ENCODE data around the gene SEC14L2.
A peak's percentile ranks its signal among the peaks of the same experiment; 100 is the strongest.

The SEC14L2 gene

GRCh38 chr22:30348809-30349208 lies 48.0 kb upstream of the SEC14L2 start:
- Histone ChIP-seq H3K27ac (ENCODE audit: low read depth, low read length, poor library complexity, severe bottlenecking) (no peak overlapping the region), H4K20me1 (ENCODE audit: insufficient read depth, low read length) (no peaks in the 10 kb centered on the region), H3K27me3 (ENCODE audit: insufficient read depth, low read length) (no peaks in the 10 kb centered on the region), H3K79me2 (ENCODE audit: insufficient read depth, low read length) (no peaks in the 10 kb centered on the region), H3K9me3 (ENCODE audit: low read length) (no peaks in the 10 kb centered on the region), H3K36me3 (ENCODE audit: insufficient read depth, low read length) (peaks cover 93% of the 10 kb centered on the region), H3K9ac (ENCODE audit: low read length) (no peak overlapping the region), H3K4me2 (ENCODE audit: low read length) (no peak overlapping the region), H3K4me1 (ENCODE audit: insufficient read depth, low read length, severe bottlenecking) (no peaks in the 10 kb centered on the region), H2AFZ (ENCODE audit: low read length) (no peak overlapping the region), H3F3A (ENCODE audit: insufficient read depth, low read length) (no peaks in the 10 kb centered on the region), H3K9me2 (ENCODE audit: low read depth, low read length) (no peaks in the 10 kb centered on the region), H3K4me3 (ENCODE audit: low read depth, low read length, poor library complexity, severe bottlenecking) (no peak overlapping the region)
- TF ChIP-seq EZH2 (IDR thresholded peaks at IDR 0.05; ENCODE audit: borderline replicate concordance, low read length): no peak
- TF ChIP-seq CTCF (IDR thresholded peaks at IDR 0.05; ENCODE audit: low read length): no peak

DNA sequence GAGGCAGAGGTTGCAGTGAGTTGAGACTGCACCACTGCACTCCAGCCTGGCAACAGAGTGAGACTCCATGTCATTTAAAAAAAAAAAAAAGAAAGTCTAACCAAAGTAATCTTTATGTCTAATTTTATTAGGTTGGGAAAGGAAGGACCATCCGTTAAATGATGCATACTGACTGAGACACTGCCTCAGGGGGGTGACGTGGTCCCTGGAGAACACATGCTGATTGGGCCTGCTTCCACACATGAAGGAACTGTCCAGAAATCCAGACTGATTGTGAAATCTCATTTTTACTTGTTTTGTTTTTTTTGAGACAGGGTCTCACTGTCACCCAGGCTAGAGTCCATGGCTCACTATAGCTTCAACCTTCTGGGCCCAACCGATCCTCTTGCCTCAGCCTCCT lies 45.6 kb upstream of the SEC14L2 start:
- H3K9me2 ChIP-seq (ENCODE audit: low read depth, low read length): no peaks in the 10 kb centered on the region
- peaks cover 21% of the 10 kb centered on the region for H3K4me1 ChIP-seq (ENCODE audit: insufficient read depth, low read length, severe bottlenecking)
- H3K9me3 ChIP-seq (ENCODE audit: low read length): no peaks in the 10 kb centered on the region
- H3K9ac ChIP-seq (ENCODE audit: low read length): no peak overlapping the region
- H3K4me2 ChIP-seq (ENCODE audit: low read length): no peak overlapping the region
- no peaks in the 10 kb centered on the region for H4K20me1 ChIP-seq (ENCODE audit: insufficient read depth, low read length)
- peaks cover 18% of the 10 kb centered on the region for H3K79me2 ChIP-seq (ENCODE audit: insufficient read depth, low read length)
- TF ChIP-seq EZH2 (IDR thresholded peaks at IDR 0.05; ENCODE audit: borderline replicate concordance, low read length) (no peak), CTCF (IDR thresholded peaks at IDR 0.05; ENCODE audit: low read length) (no peak)
- no peak overlapping the region for H3K27ac ChIP-seq (ENCODE audit: low read depth, low read length, poor library complexity, severe bottlenecking)
- no peaks in the 10 kb centered on the region for H3K27me3 ChIP-seq (ENCODE audit: insufficient read depth, low read length)
- H3K36me3 ChIP-seq (ENCODE audit: insufficient read depth, low read length): peaks cover 75% of the 10 kb centered on the region
- no peak overlapping the region for H2AFZ ChIP-seq (ENCODE audit: low read length)
- no peak overlapping the region for H3K4me3 ChIP-seq (ENCODE audit: low read depth, low read length, poor library complexity, severe bottlenecking)
- H3F3A ChIP-seq (ENCODE audit: insufficient read depth, low read length): no peaks in the 10 kb centered on the region

DNA sequence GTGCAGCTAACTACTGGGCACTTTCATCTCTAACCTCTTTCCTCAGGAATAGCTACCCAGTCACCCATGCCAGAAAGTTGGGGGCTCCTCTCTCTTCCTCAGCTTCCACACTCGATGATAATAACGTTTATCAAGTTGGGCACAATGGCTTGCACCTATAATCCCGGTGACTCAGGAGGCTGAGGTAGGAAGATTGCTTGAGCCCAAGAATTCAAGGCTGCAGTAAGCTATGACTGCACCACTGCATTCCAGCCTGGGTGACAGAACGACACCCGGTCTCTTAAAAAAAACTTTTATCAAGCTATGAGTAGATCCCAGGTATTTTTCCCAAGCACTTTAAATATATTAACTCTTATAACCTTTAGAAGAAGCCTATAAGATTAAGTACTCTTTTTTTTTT lies 42.2 kb upstream of the SEC14L2 start:
- H3K9ac ChIP-seq (ENCODE audit: low read length): peak overlapping the region; percentile 14; the same call in 1 of the 2 replicates
- H4K20me1 ChIP-seq (ENCODE audit: insufficient read depth, low read length): no peaks in the 10 kb centered on the region
- no peaks in the 10 kb centered on the region for H3K27me3 ChIP-seq (ENCODE audit: insufficient read depth, low read length)
- no peaks in the 10 kb centered on the region for H3K9me2 ChIP-seq (ENCODE audit: low read depth, low read length)
- no peak overlapping the region for H3K27ac ChIP-seq (ENCODE audit: low read depth, low read length, poor library complexity, severe bottlenecking)
- peaks cover 43% of the 10 kb centered on the region for H3K36me3 ChIP-seq (ENCODE audit: insufficient read depth, low read length)
- H3K79me2 ChIP-seq (ENCODE audit: insufficient read depth, low read length): peaks cover 20% of the 10 kb centered on the region
- TF ChIP-seq EZH2 (IDR thresholded peaks at IDR 0.05; ENCODE audit: borderline replicate concordance, low read length) (no peak), CTCF (IDR thresholded peaks at IDR 0.05; ENCODE audit: low read length) (no peak)
- H3K4me1 ChIP-seq (ENCODE audit: insufficient read depth, low read length, severe bottlenecking): peaks cover 24% of the 10 kb centered on the region
- H3K4me2 ChIP-seq (ENCODE audit: low read length): peak overlapping the region; percentile 89; the same call in 1 of the 2 replicates
- H3F3A ChIP-seq (ENCODE audit: insufficient read depth, low read length): no peaks in the 10 kb centered on the region
- peak overlapping the region; percentile 85 for H3K4me3 ChIP-seq (ENCODE audit: low read depth, low read length, poor library complexity, severe bottlenecking)
- H2AFZ ChIP-seq (ENCODE audit: low read length): no peak overlapping the region
- H3K9me3 ChIP-seq (ENCODE audit: low read length): no peaks in the 10 kb centered on the region
